ENCODE data around the gene ADRA2C. TPM values are rescaled to one million over a fixed set of nuclear protein-coding genes. Genes with fewer than 3 reads are reported as not detected.

The ADRA2C gene
- total RNA-seq, 2 experiments from 2014 or later = not detected

GRCh38 chr4:3805026-3805425, 38.8 kb downstream of the ADRA2C start:
- Mint-ChIP-seq H3K4me3 (no peak overlapping the region), H3K4me1 (no peaks in the 10 kb centered on the region)
- CTCF ChIA-PET = no interaction called here

GRCh38 chr4:3805731-3806130, 39.5 kb downstream of the ADRA2C start:
- Mint-ChIP-seq H3K36me3 (ENCODE audit: low read depth) (no peaks in the 10 kb centered on the region), H3K4me1 (no peaks in the 10 kb centered on the region), H3K27me3 (peaks cover 3% of the 10 kb centered on the region), H3K27ac (no peak overlapping the region), H3K9me3 (no peaks in the 10 kb centered on the region), H3K4me3 (no peak overlapping the region)
- ChIA-PET POLR2A (no interaction called here), CTCF (no interaction called here)
- no peak for DNase-seq

More at GRCh38 chr4:3805026-3805425, 38.8 kb downstream of the ADRA2C start:
- Mint-ChIP-seq H3K27me3 (peaks cover 3% of the 10 kb centered on the region), H3K9me3 (no peaks in the 10 kb centered on the region), H3K27ac (no peak overlapping the region), H3K36me3 (ENCODE audit: low read depth) (no peaks in the 10 kb centered on the region)
- no peak for DNase-seq
- POLR2A ChIA-PET = no interaction called here

DNA sequence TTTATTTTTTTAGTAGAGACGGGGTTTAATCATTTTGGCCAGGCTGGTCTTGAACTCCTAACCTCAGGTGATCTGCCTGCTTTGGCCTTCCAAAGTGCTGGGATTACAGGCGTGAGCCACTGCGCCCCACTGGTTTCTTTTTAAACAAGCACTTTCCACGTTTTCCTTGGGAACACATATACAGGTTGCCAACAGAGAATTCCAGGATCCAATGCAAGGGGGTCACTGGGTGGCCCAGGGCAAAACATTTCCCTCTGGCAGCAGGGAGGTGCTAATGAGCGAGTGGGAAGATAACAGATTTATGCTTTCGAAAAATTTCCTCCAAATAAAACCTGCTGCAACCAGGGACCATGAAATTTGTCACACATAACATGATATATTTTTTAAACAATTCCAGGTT, 41.1 kb downstream of the ADRA2C start:
- Mint-ChIP-seq H3K9me3 (no peaks in the 10 kb centered on the region), H3K27ac (no peak overlapping the region), H3K4me1 (no peaks in the 10 kb centered on the region), H3K36me3 (ENCODE audit: low read depth) (no peaks in the 10 kb centered on the region), H3K4me3 (no peak overlapping the region), H3K27me3 (peaks cover 3% of the 10 kb centered on the region)
- ChIA-PET POLR2A (no interaction called here), CTCF (no interaction called here)
- DNase-seq = no peak

DNA sequence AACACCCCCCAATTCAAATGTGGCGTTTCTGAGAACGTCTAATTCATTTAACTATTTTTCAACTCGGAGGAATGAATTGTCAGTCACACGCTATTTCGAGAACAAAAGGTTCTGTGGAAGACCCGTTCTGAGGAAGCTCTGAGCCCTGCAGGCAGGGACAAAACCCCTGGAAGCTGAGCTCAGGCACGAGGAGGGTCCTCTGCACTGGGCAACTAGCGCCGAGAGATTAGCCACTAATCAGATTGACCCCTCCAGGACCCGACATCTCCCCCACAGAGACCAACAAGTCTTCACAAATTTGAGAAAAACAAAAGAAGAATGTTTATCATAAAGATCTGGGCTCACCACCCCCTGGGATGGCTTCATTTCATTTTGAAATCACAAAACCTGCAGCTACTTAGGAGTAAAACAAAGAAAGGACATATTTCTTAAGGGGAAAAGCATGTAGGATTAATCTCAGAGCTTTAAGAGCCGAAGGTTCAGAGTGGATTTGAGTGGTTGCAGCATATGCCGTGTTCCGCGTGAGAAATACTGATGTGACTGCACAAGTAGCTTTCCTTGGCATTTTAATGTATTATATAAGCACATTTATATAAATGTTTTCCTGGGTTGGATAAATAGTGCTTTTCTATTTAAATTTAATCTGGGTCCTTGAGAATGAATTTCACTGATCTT, 41.8 kb downstream of the ADRA2C start:
- Mint-ChIP-seq H3K4me3 (no peak overlapping the region), H3K36me3 (ENCODE audit: low read depth) (no peaks in the 10 kb centered on the region), H3K4me1 (no peaks in the 10 kb centered on the region), H3K27me3 (peaks cover 3% of the 10 kb centered on the region), H3K27ac (no peak overlapping the region), H3K9me3 (no peaks in the 10 kb centered on the region)
- POLR2A ChIA-PET = no interaction called here
- no peak for DNase-seq
- CTCF ChIA-PET = no interaction called here

- Mint-ChIP-seq H3K36me3 (ENCODE audit: low read depth) (no peaks in the 10 kb centered on the region), H3K9me3 (no peaks in the 10 kb centered on the region), H3K27ac (no peak overlapping the region), H3K4me3 (no peak overlapping the region), H3K4me1 (no peaks in the 10 kb centered on the region), H3K27me3 (peaks cover 3% of the 10 kb centered on the region)
- ChIA-PET POLR2A (no interaction called here), CTCF (no interaction called here)
- no peak for DNase-seq
Observed at GRCh38 chr4:3808597-3808996, 42.4 kb downstream of the ADRA2C start.

DNA sequence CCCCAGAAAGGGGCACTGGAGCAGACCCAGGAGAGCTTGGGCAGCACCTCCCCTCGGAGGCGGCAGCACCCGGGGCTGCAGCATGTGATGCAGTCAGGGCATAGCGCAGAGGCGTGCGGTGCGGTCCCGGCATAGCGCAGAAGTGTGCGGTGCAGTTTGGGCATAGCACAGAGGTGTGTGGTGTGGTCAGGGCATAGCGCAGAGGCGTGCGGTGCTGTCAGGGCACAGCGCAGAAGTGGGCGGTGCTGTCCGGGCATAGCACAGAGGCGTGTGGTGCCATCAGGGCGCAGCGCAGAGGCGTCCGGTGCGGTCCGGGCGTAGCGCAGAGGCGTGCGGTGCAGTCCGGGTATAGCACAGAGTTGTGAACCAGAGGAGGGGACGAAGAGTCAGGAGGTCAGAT, 42.8 kb downstream of the ADRA2C start:
- Mint-ChIP-seq H3K27ac (no peak overlapping the region), H3K9me3 (no peaks in the 10 kb centered on the region), H3K27me3 (peaks cover 3% of the 10 kb centered on the region), H3K4me3 (no peak overlapping the region), H3K4me1 (no peaks in the 10 kb centered on the region), H3K36me3 (ENCODE audit: low read depth) (no peaks in the 10 kb centered on the region)
- DNase-seq = no peak
- CTCF ChIA-PET = no interaction called here
- POLR2A ChIA-PET = no interaction called here

GRCh38 chr4:3809451-3810110, 43.4 kb downstream of the ADRA2C start:
- Mint-ChIP-seq H3K27me3 (peaks cover 3% of the 10 kb centered on the region), H3K4me3 (no peak overlapping the region), H3K9me3 (no peaks in the 10 kb centered on the region), H3K27ac (no peak overlapping the region), H3K4me1 (no peaks in the 10 kb centered on the region), H3K36me3 (ENCODE audit: low read depth) (no peaks in the 10 kb centered on the region)
- no peak for DNase-seq
- POLR2A ChIA-PET = no interaction called here
- CTCF ChIA-PET = no interaction called here

DNA sequence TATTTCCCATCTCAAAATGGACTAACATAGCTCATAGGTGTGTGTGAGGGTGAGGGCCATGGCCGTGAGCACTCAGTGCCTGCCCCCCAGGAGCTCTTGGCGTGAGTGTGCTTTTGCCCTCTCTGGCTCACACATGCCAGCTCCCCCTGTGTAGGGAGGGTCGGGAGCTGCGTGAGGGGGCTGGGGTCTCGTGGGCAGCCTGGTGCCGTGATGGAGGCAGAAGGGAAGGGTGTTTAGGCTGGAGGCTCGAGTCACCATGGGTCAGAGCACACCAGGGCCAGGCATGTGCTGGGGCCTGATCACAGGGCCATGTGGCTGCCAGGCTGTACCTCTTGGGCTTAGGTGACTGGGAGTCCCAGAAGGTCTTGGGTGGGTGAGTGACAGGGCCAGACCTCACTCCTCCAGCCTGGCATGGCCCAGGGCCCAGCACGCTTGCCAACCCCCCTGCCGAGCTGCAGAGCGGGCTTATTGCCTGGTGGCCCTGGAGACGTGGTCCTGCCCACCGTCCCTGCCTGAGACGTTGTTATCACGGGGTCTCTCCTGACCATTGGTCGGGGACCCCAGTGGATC, 44.0 kb downstream of the ADRA2C start:
- Mint-ChIP-seq H3K9me3 (no peaks in the 10 kb centered on the region), H3K36me3 (ENCODE audit: low read depth) (no peaks in the 10 kb centered on the region), H3K27ac (no peak overlapping the region), H3K27me3 (peaks cover 3% of the 10 kb centered on the region), H3K4me1 (no peaks in the 10 kb centered on the region), H3K4me3 (no peak overlapping the region)
- ChIA-PET CTCF (no interaction called here), POLR2A (no interaction called here)
- DNase-seq = no peak

DNA sequence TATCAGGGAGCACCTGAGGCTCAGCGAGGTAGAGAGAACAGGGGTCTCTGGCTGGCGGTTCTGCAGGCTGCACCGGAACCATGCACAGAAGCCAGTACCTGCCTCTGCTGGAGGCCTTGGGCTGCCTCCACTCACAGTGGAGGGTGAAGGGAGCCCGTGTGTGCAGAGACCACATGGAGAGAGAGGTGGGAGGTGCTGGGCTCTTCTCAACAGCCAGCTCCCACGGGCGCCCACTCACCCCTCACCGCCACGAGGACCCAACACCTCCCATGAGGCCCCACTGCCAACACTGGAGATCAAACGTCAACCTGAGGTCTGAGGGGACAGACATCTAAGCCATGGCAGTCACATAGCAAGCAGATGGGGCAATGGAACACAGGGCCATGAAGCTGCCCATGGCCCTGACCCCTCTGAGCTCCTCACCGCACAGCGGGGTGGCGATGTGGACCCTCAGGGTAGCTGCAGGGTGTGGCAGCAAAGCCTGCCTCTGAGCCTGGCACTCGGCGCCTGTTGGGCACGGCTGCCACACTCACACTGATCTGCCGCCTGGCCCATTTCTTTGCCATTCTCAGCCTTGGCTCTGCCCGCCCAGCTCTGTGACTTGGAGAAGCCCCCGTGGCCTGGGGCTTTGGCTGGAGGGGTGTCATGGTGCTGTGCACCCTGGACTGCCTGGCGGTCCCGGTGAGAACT, 44.8 kb downstream of the ADRA2C start:
- ChIA-PET CTCF (no interaction called here), POLR2A (no interaction called here)
- H3K36me3 Mint-ChIP-seq (ENCODE audit: low read depth) = no peaks in the 10 kb centered on the region
- no peaks in the 10 kb centered on the region for H3K4me1 Mint-ChIP-seq
- DNase-seq = no peak
- H3K27me3 Mint-ChIP-seq = peaks cover 3% of the 10 kb centered on the region
- H3K4me3 Mint-ChIP-seq = no peak overlapping the region
- no peaks in the 10 kb centered on the region for H3K9me3 Mint-ChIP-seq
- no peak overlapping the region for H3K27ac Mint-ChIP-seq

DNA sequence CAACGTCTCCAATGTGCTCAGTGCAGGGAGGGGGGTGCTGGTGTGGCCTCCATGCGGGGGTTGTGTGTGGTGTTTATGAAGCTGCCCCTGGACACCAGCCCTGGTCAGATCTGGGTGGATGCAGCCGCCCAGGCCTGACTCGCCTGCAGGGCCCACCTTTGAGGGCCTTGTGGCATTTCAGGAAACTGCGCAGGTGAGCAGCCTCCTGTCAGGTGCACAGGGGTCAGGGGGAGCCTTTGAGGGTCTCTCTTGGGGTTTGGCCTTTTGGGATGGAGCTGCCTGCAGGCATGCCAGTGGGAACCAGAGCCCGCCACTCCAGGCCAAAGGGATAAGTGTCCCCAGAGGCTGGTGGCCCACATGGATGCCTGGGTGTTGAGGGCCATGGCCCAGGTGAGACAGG, 45.4 kb downstream of the ADRA2C start:
- H3K9me3 Mint-ChIP-seq = no peaks in the 10 kb centered on the region
- no peak for DNase-seq
- POLR2A ChIA-PET = no interaction called here
- H3K36me3 Mint-ChIP-seq (ENCODE audit: low read depth) = no peaks in the 10 kb centered on the region
- CTCF ChIA-PET = no interaction called here
- H3K27me3 Mint-ChIP-seq = peaks cover 3% of the 10 kb centered on the region
- H3K27ac Mint-ChIP-seq = no peak overlapping the region
- H3K4me1 Mint-ChIP-seq = no peaks in the 10 kb centered on the region
- no peak overlapping the region for H3K4me3 Mint-ChIP-seq

- ChIA-PET POLR2A (no interaction called here), CTCF (no interaction called here)
- Mint-ChIP-seq H3K36me3 (ENCODE audit: low read depth) (no peaks in the 10 kb centered on the region), H3K9me3 (no peaks in the 10 kb centered on the region), H3K4me1 (no peaks in the 10 kb centered on the region), H3K27me3 (peaks cover 3% of the 10 kb centered on the region), H3K27ac (no peak overlapping the region), H3K4me3 (no peak overlapping the region)
- no peak for DNase-seq
Observed at GRCh38 chr4:3812211-3812934, 46.2 kb downstream of the ADRA2C start.

DNA sequence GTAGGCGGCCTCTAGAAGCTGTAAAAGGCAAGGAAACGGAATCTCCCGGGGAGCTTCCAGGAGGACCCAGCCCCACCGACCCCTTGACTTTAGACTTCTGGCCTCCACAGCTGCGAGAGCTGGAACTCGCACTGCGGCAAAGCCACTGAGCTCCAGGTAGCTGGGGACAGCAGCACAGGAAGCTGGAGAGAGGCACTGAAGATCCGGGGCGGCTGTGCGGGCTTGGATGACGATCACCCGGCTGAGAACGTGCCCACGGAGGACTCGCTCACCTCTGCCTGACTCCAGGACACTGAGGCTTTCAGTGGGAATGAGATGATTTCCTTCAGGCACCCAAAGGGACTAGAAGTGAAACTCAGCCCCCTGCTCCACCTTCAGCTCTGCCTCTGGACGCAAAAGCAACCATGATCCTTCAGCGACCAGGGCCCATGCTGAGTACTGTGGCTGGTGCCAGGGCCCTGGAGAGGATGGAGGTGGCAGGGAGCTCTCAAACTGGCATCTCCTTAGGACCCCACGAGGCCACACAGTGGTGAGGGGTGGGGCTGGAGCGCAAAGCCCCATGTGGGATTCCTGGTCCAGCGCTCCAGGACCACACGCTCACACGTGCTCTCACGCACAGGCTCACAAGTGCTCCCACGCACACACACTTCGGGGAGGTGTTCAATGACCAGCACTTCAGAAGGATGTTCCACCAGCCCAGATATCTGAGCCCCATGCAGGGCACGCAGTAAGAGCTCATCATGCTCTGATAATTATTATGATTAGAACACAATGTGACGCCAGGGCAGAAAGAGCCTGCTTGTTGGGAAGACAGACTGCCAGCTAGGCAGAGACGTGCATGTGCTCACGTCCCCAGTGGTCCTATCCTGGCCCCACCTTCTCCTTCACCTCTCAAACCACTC, 47.2 kb downstream of the ADRA2C start:
- CTCF ChIA-PET = no interaction called here
- no peak for DNase-seq
- no peaks in the 10 kb centered on the region for H3K4me1 Mint-ChIP-seq
- POLR2A ChIA-PET = no interaction called here
- H3K4me3 Mint-ChIP-seq = no peak overlapping the region
- peaks cover 1% of the 10 kb centered on the region for H3K27me3 Mint-ChIP-seq
- H3K9me3 Mint-ChIP-seq = no peaks in the 10 kb centered on the region
- no peak overlapping the region for H3K27ac Mint-ChIP-seq
- no peaks in the 10 kb centered on the region for H3K36me3 Mint-ChIP-seq (ENCODE audit: low read depth)

Data from activated CD4-positive, alpha-beta memory T cell treated with anti-CD3 and anti-CD28 coated beads, Interleukin-2, amount 10 ng/mL, durations not matched to agents 7 days and 5 days (primary cell).